Measurements from ENCODE around the gene LST1. TPM values are rescaled to one million over a fixed set of nuclear protein-coding genes. Genes with fewer than 3 reads are reported as not detected.

Gene LST1
- total RNA-seq, 4 donors from 2014 or later: 0.49 to 50.4 (median 5.1) TPM; not detected in 1

- intact Hi-C loops (cut with DNase I): no loop called here
- H3K4me1 ChIP-seq: no peaks in the 10 kb centered on the region
- no peaks in the 10 kb centered on the region for H3K9me3 ChIP-seq
- no peak for DNase-seq
- no peaks in the 10 kb centered on the region for H3K27me3 ChIP-seq
- 84 to 86% methylated on average over 22 to 25 of the region's 25 CpGs for WGBS, 2 donors
- H3K36me3 ChIP-seq: peaks cover 79 to 100% (median 85%) of the 10 kb centered on the region in 3 donors
- no peak for TF ChIP-seq POLR2A (IDR thresholded peaks at IDR 0.05)
- no peak for TF ChIP-seq CTCF (IDR thresholded peaks at IDR 0.05)
- H3K4me3 ChIP-seq: no peak overlapping the region
- no peak overlapping the region for H3K27ac ChIP-seq
These were observed 44.3 kb downstream of the LST1 start for GRCh38 chr6:31630177-31630934.

GRCh38 chr6:31631209-31631608 lies 45.1 kb downstream of the LST1 start:
- Histone ChIP-seq H3K27ac (no peak overlapping the region), H3K9me3 (no peaks in the 10 kb centered on the region), H3K4me1 (no peaks in the 10 kb centered on the region), H3K36me3 (peaks cover 78 to 100% (median 84%) of the 10 kb centered on the region in 3 donors), H3K27me3 (no peaks in the 10 kb centered on the region), H3K4me3 (no peak overlapping the region)
- TF ChIP-seq POLR2A (IDR thresholded peaks at IDR 0.05) (no peak), CTCF (IDR thresholded peaks at IDR 0.05) (no peak)
- 78 to 91% methylated on average over 8 of the region's 16 CpGs for WGBS, 2 donors
- intact Hi-C loops (cut with DNase I): no loop called here
- DNase-seq: no peak

- no peak for TF ChIP-seq CTCF (IDR thresholded peaks at IDR 0.05)
- no peak for TF ChIP-seq POLR2A (IDR thresholded peaks at IDR 0.05)
- DNase-seq: no peak
- intact Hi-C loops (cut with DNase I): no loop called here
These were observed 45.7 kb downstream of the LST1 start for GRCh38 chr6:31631681-31632278.

GRCh38 chr6:31632279-31632946 lies 46.3 kb downstream of the LST1 start:
- Histone ChIP-seq H3K4me1 (no peaks in the 10 kb centered on the region), H3K27me3 (no peaks in the 10 kb centered on the region), H3K36me3 (peaks cover 73 to 100% (median 86%) of the 10 kb centered on the region in 3 donors), H3K27ac (no peak overlapping the region), H3K9me3 (no peaks in the 10 kb centered on the region), H3K4me3 (no peak overlapping the region)
- intact Hi-C loops (cut with DNase I): no loop called here
- no peak for DNase-seq
- TF ChIP-seq CTCF (IDR thresholded peaks at IDR 0.05) (no peak), POLR2A (IDR thresholded peaks at IDR 0.05) (no peak)
- 82 to 89% methylated on average over 8 to 17 of the region's 26 CpGs for WGBS, 2 donors

More at GRCh38 chr6:31631681-31632278, 45.7 kb downstream of the LST1 start:
- 76 to 88% methylated on average over 6 to 9 of the region's 32 CpGs for WGBS, 2 donors
- no peak overlapping the region for H3K4me3 ChIP-seq
- H3K9me3 ChIP-seq: no peaks in the 10 kb centered on the region
- H3K4me1 ChIP-seq: no peaks in the 10 kb centered on the region
- no peaks in the 10 kb centered on the region for H3K27me3 ChIP-seq
- peaks cover 80 to 100% (median 84%) of the 10 kb centered on the region in 3 donors for H3K36me3 ChIP-seq
- no peak overlapping the region for H3K27ac ChIP-seq

GRCh38 chr6:31633447-31633846 lies 47.4 kb downstream of the LST1 start:
- no peak for TF ChIP-seq POLR2A (IDR thresholded peaks at IDR 0.05)
- no peak for TF ChIP-seq CTCF (IDR thresholded peaks at IDR 0.05)
- Histone ChIP-seq H3K36me3 (peaks cover 63 to 100% (median 79%) of the 10 kb centered on the region in 3 donors), H3K27me3 (no peaks in the 10 kb centered on the region), H3K9me3 (no peaks in the 10 kb centered on the region), H3K4me3 (no peak overlapping the region), H3K4me1 (no peaks in the 10 kb centered on the region), H3K27ac (no peak overlapping the region)
- no peak for DNase-seq
- 71 to 83% methylated on average over 1 of the region's 7 CpGs for WGBS, 2 donors
- intact Hi-C loops (cut with DNase I): no loop called here
